Rectal smooth muscle tissue (tissue), 1 donor: ENCODE data around the gene MRPL58.
A peak's percentile ranks its signal among the peaks of the same experiment; 100 is the strongest.
"Not testable (repeated sequence)": the region's sequence is repeated elsewhere in the genome, so short reads cannot be mapped to it uniquely, and the experiment has no call there.

ENCODE experiments used
- H3K27ac ChIP-seq: one replicate; pipeline ENCODE4 v1.7.0; 2013; ENCODE audit warnings: low read depth, low read length, inconsistent platforms
- H3K27me3 ChIP-seq: one replicate; pipeline ENCODE4 v1.7.0; 2013; ENCODE audit warnings: low read length; ENCODE audit not compliant: control insufficient read depth, insufficient read depth
- H3K36me3 ChIP-seq: one replicate; pipeline ENCODE4 v1.7.0; 2013; ENCODE audit warnings: low read length; ENCODE audit not compliant: control insufficient read depth, insufficient read depth
- H3K4me1 ChIP-seq: one replicate; pipeline ENCODE4 v1.7.0; 2013; ENCODE audit warnings: low read length; ENCODE audit not compliant: control insufficient read depth, insufficient read depth
- H3K4me3 ChIP-seq: one replicate; pipeline ENCODE4 v1.7.0; 2013; ENCODE audit warnings: low read length
- H3K9ac ChIP-seq: one replicate; pipeline ENCODE4 v1.7.0; 2013; ENCODE audit warnings: low read length

The MRPL58 gene

DNA sequence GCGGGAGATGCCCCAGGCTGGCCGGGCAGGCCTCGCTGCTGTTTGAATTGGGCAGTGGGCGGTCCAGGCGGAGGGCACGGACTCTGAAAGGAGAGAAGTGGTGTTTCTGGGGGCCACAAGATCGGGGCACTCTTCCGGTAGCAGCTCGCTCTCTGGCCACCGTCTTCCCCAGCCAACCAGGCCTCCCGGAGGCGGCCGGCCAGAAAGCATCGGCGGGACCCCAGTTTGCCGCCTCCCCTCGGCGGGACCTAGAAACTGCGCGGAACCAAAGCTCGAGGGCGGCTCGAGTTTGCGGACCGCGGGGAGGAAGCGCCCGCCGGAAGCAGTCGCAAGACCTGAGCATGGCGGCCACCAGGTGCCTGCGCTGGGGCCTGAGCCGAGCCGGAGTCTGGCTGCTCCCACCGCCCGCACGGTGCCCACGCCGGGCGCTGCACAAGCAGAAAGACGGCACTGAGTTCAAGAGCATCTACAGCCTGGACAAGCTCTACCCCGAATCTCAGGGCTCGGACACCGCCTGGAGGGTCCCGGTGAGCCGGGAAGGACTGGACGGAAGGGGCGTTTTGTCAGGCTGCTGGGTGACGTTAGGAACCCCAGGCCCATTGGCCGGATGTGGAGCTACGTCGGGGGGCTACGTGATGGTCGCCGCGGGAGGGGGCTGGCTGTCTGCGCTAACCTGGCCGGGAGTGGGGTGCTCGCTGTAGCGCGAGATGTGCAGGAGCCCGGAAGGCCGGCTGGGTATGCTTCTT, at the start of gene MRPL58:
TSS of gene MRPL58 (plus strand) at position 325 of the 746 bp plus-strand sequence. CDS start at position 342, 17 bp downstream.
- Histone ChIP-seq H3K4me1 (peaks cover 15% of the 10 kb centered on the region), H3K36me3 (no peaks in the 10 kb centered on the region), H3K27ac (peak within 1 kb of the TSS; percentile 92), H3K4me3 (peak within 1 kb of the TSS; percentile 75), H3K9ac (peak within 1 kb of the TSS; percentile 64), H3K27me3 (no peaks in the 10 kb centered on the region)

- H3K27ac ChIP-seq = no peak overlapping the region
- H3K27me3 ChIP-seq = no peaks in the 10 kb centered on the region
- no peak overlapping the region for H3K9ac ChIP-seq
- H3K4me3 ChIP-seq = no peak overlapping the region
- no peaks in the 10 kb centered on the region for H3K36me3 ChIP-seq
- H3K4me1 ChIP-seq = no peaks in the 10 kb centered on the region
Observed at GRCh38 chr17:74963656-74964055, 48.8 kb upstream of the MRPL58 start.

DNA sequence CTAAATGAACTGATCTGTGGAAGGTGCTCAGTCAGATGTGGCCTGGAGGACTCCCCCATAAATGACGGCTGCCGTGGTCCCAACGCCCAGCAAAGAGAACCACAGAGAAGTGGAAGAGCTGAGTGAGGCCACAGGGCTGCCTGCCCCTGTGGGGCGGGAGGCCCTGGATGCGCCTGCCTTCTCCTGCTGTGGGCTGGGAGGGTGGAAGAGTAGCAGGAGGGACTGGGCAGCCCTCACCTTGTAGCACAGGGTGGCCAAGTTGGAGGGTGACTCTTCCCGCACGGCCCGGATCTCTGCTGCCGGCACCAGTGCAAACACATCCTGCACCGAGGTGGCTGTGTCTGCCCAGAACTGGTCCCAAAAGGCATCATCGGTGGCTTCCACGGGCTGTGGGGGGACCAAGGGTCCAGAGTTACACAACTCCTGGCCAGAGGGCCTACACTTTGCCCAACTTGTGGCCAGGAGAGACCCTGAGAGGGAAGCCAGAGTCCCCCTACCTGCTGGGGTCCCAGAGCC, 48.2 kb upstream of the MRPL58 start:
- H3K27me3 ChIP-seq = no peaks in the 10 kb centered on the region
- no peak overlapping the region for H3K9ac ChIP-seq
- H3K36me3 ChIP-seq = no peaks in the 10 kb centered on the region
- H3K27ac ChIP-seq = no peak overlapping the region
- H3K4me1 ChIP-seq = no peaks in the 10 kb centered on the region
- no peak overlapping the region for H3K4me3 ChIP-seq

- Histone ChIP-seq H3K36me3 (no peaks in the 10 kb centered on the region), H3K9ac (no peak overlapping the region), H3K27me3 (no peaks in the 10 kb centered on the region), H3K4me3 (no peak overlapping the region), H3K4me1 (no peaks in the 10 kb centered on the region), H3K27ac (no peak overlapping the region)
Observed at GRCh38 chr17:74964988-74965622, 47.4 kb upstream of the MRPL58 start.

DNA sequence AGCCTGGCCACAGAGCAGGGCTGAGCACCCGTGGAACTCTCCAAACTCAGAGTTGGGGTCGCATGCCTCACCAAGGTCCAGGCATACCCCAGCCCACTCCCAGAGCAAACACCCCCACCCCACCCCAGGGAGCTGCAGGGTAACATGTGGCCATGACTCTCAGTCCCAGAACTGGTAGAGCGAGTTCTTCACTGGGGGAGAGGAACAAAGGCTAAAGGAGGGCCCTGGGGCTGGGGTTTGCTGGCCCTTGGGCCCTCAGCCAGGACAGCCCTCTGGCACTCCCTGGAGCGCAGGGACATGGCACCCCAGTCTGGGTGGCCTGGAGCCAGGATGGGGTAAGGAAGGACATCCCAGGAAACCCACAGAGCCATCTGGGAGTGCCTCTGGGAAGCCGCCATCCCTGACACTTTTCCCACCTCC, 44.1 kb upstream of the MRPL58 start:
- no peaks in the 10 kb centered on the region for H3K36me3 ChIP-seq
- H3K9ac ChIP-seq = no peak overlapping the region
- H3K27ac ChIP-seq = no peak overlapping the region
- no peak overlapping the region for H3K4me3 ChIP-seq
- peaks cover 10% of the 10 kb centered on the region for H3K27me3 ChIP-seq
- H3K4me1 ChIP-seq = no peaks in the 10 kb centered on the region

DNA sequence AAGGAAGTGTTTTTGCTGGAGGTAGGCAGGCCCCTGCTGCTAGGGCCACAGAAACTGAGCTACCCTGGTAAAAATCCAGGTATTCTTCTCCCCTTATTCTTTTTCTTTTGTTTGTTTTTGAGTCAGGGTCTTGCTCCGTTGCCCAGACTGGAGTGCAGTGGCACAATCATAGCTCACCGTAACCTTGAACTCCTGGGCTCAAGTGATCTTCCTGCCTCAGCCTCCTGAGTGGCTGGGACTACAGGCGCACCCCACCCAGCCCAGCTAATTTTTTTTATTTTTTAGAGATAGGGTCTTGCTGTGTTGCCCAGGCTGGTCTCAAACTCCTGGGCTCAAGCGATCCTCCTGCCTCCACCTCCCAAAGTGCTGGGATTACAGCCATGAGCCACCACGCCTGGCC, 43.0 kb upstream of the MRPL58 start:
- not testable (repeated sequence) for H3K27ac ChIP-seq, H3K9ac ChIP-seq, H3K36me3 ChIP-seq, H3K4me1 ChIP-seq, H3K4me3 ChIP-seq
- H3K27me3 ChIP-seq = peaks cover 11% of the 10 kb centered on the region

GRCh38 chr17:74970395-74970794, 42.1 kb upstream of the MRPL58 start:
- Histone ChIP-seq H3K4me3 (no peak overlapping the region), H3K36me3 (no peaks in the 10 kb centered on the region), H3K27me3 (peaks cover 13% of the 10 kb centered on the region), H3K27ac (no peak overlapping the region), H3K4me1 (no peaks in the 10 kb centered on the region), H3K9ac (no peak overlapping the region)

GRCh38 chr17:74971069-74971841, 41.2 kb upstream of the MRPL58 start:
- Histone ChIP-seq H3K4me3 (peak overlapping the region; percentile 57), H3K9ac (no peak overlapping the region), H3K27ac (no peak overlapping the region), H3K4me1 (no peaks in the 10 kb centered on the region), H3K36me3 (no peaks in the 10 kb centered on the region), H3K27me3 (peaks cover 13% of the 10 kb centered on the region)

GRCh38 chr17:74971842-74972106, 40.7 kb upstream of the MRPL58 start:
- Histone ChIP-seq H3K9ac (no peak overlapping the region), H3K4me3 (peak overlapping the region; percentile 57), H3K36me3 (no peaks in the 10 kb centered on the region), H3K27ac (no peak overlapping the region), H3K4me1 (no peaks in the 10 kb centered on the region), H3K27me3 (peaks cover 13% of the 10 kb centered on the region)

DNA sequence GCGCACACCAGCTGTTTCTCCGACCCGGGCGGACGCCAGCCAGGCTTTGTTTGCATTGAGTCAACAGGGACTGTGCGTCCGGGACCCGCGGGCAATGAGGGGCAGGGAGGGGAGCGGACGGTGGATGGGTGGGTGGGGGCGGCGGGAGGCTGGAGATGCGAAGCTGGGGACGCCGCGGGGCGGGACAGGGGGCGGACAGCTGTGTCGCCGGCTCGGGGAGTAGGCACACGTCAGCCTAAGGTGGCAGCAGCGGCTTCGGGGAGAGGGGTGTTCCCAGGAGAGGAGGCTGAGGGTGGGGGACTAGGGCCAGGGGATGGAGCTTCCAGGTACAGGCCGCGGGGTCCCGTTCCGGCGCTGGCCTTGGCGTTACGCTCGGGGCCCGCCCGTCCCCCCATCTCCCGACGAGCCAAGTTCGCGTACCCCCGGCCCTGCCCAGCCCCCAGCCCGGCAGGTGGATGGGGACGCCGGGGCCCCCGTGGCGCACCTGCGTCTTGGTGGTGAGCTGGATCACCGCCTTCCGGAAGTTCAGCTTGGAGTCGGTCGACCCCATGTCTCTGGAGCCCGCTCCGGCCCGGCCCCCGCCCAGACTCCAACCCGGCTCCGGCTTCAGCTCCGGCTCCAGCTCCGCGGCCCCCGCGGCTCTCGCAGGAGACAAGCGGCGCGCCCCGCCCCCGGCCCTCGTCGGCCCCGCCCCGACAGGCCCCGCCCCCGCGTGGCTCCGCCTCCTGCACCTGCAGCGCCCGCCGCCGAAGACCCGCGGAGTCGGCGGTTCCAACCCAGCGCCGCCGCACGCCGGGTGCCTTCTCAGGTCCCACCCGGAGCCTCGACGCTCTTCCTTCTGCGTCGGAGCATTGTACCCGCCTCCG, 40.1 kb upstream of the MRPL58 start, which contains the start of gene HID1:
TSS of gene HID1 (minus strand) at position 653 of the 866 bp plus-strand sequence. CDS start at position 550, 103 bp downstream.
- Histone ChIP-seq H3K4me1 (no peaks in the 10 kb centered on the region), H3K27me3 (peaks cover 13% of the 10 kb centered on the region), H3K36me3 (no peaks in the 10 kb centered on the region), H3K9ac (no peak within 1 kb of the TSS), H3K4me3 (peak within 1 kb of the TSS; percentile 59), H3K27ac (no peak within 1 kb of the TSS)

DNA sequence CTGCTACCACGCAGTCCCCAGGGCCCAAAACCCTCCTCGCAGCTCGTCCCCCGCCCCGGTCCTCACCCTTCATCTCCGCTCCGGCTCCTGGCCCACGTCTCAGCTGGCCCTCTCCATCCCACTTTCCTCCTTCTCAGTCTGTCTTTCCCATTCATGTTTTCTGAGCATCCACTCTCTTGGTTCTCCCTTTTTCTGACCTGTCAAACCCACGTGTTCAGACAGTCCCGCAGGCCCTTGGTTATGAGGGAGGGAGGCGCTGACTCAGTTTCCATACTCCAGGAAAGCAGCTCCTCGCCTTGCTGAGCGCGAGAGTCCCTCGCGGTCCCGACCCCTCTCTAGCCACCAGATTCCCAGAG, 39.5 kb upstream of the MRPL58 start:
- Histone ChIP-seq H3K4me3 (peak overlapping the region; percentile 54), H3K27ac (no peak overlapping the region), H3K9ac (no peak overlapping the region), H3K36me3 (no peaks in the 10 kb centered on the region), H3K4me1 (no peaks in the 10 kb centered on the region), H3K27me3 (peaks cover 13% of the 10 kb centered on the region)

- H3K36me3 ChIP-seq = no peaks in the 10 kb centered on the region
- no peak overlapping the region for H3K9ac ChIP-seq
- H3K27ac ChIP-seq = no peak overlapping the region
- peaks cover 12% of the 10 kb centered on the region for H3K27me3 ChIP-seq
- H3K4me3 ChIP-seq = no peak overlapping the region
- H3K4me1 ChIP-seq = no peaks in the 10 kb centered on the region
Observed at GRCh38 chr17:74975943-74976342, 36.5 kb upstream of the MRPL58 start.
